GM12891 (cell line): Measurements from ENCODE around the gene MPND.
A peak's percentile ranks its signal among the peaks of the same experiment; 100 is the strongest.

Experiments used
- DNase-seq: peaks from one replicate; pipeline ENCODE4 v3.0.0; 2011; ENCODE audit warnings: low spot score; ENCODE audit not compliant: insufficient read length
- FAIRE-seq: peaks from 2 replicates; lab custom pipeline; 2011; peaks lifted over from hg19 to GRCh38; lab: Jason Lieb, UNC
- PAX5 ChIP-seq: IDR thresholded peaks from 2 replicates; pipeline ENCODE4 v1.6.1; 2011; ENCODE audit warnings: low read length, moderate library complexity, mild to moderate bottlenecking; ENCODE audit not compliant: insufficient read depth, severe bottlenecking
- POLR2A ChIP-seq: IDR thresholded peaks from 2 replicates; pipeline ENCODE4 v1.6.1; 2011; ENCODE audit warnings: low read depth, low read length, control low read depth
- POLR2AphosphoS5 ChIP-seq: IDR thresholded peaks from 2 replicates; pipeline ENCODE4 v1.6.1; 2011; ENCODE audit warnings: low read depth, low read length, control low read depth
- POU2F2 ChIP-seq: IDR thresholded peaks from 2 replicates; pipeline ENCODE4 v1.6.1; 2011; ENCODE audit warnings: low read depth, mild to moderate bottlenecking, control low read depth, low read length, moderate library complexity
- SPI1 ChIP-seq: IDR thresholded peaks from 2 replicates; pipeline ENCODE4 v1.6.1; 2011; ENCODE audit warnings: low read depth, low read length, control low read depth
- TAF1 ChIP-seq: IDR thresholded peaks from 2 replicates; pipeline ENCODE4 v1.6.1; 2011; ENCODE audit warnings: low read depth, low read length, control low read depth

The MPND gene

DNA sequence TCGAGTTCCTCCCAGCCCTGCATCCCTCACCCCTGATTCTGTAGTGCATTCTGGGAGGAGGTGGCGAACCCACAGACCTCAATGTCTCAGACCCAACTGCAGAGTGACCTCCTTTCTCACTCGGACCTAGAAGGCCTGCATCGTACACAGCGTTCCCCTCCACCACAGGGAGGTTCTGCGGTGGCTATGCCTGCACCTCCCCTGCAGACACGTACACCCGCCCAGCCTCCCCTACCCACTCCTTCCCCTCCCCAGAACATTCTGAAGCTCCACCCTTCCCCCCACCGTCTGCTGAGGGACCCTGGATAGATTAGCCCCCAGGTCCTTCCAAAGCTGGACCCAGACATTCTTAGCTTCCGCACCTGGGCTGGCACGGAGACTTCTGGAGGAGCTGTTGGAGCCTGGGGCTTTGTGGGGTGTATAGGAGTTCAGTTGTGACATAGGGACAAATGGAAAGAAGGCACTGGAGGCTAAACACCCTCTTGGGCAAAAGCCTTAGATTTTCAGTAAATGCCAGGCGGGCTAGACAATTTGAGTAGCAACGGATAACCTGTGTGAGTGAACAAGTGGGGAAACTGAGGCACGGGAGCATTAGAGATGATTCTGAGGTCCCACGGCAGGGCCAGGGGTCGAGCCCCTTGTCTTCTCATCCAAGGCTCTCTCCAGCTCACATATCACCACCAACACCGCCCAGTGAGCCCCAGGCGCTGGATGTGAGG is 39.4 kb upstream of the MPND start:
- TF ChIP-seq TAF1, result no peak
- no peak for TF ChIP-seq POLR2AphosphoS5
- TF ChIP-seq POLR2A, result no peak
- no peak for TF ChIP-seq SPI1
- TF ChIP-seq POU2F2, result no peak
- TF ChIP-seq PAX5, result no peak
- no peak for DNase-seq
- no peak for FAIRE-seq

DNA sequence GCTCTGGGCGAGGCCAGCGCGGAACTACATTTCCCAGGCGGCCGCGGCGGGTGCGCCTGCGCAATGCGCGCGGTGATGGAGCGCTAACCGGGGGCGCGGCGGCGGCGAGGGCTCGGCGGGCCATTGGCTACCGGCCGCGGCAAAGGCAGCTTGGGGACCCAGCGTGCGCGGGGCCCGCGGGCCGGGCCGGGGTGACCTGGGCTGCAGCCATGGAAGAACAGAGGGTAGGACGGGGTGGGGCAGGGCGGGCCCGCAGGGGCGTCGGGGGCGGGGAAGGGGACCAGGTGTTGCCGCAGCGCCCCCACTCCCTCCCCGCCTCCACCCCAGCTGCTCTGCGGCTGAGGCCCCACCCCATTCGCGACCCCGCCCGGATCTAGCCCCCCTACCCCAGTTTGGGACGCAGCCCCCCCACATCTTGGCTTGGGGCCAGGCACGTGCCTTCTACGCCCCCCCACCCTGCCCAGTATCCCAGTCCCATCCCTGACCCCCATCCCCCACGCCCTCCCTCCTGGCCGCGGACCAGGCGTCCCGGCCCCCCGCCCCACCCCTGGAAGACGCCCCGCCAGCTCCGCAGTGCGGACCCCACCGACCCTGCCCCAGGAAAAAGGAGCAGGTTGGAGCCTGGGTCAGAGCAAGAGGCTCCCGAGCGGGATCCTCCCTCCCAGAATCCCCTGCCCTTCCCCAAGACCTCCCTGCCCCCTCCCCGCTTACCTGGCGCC is 38.7 kb upstream of the MPND start, which contains the start of gene FSD1:
Gene FSD1 (plus strand): TSS at position 61 of the 719 bp plus-strand sequence. CDS start 149 bp downstream, at position 210.
- peak; percentile 85 for FAIRE-seq
- TF ChIP-seq POLR2A (no peak), POU2F2 (no peak), PAX5 (no peak), TAF1 (no peak), SPI1 (no peak), POLR2AphosphoS5 (no peak)
- DNase-seq, result peak; percentile 99

DNA sequence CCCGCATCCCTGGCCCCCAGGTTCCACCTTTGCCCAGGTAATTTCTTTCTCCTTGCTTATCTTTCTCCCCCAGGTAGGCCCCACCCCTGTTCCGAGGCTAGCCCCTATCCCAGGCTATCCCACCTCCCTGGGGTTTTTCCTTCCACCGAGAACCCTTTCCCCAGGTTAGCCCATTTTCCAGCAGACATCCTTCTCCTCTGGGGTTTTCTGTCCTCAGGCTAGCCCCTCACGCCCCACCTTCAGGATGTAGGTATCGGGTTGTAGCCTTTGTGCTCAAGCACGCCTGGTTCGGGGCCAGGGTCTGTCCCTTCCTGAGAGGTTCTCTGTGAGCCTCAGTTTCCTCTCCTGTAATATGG is 38.1 kb upstream of the MPND start:
- DNase-seq (no peak), FAIRE-seq (no peak)
- TF ChIP-seq PAX5 (no peak), POLR2A (no peak), TAF1 (no peak), POLR2AphosphoS5 (no peak), SPI1 (no peak), POU2F2 (no peak)

DNA sequence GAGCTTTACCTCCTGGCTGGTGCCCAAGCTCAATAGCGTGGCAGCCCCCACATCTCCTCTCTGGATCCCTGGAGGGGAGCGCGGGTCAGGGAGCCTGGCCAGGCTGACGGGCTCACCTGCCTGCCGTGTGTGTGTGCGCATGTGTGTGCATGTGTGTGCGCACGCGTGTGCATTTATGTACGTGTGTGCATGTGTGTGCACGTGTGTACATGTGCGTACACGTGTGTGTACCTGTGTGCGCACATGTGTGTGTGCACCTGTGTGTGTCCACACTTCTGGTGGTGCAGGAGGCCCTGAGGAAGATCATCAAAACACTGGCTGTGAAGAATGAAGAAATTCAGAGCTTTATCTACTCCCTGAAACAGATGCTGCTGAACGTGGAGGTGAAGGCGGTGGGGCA is 37.7 kb upstream of the MPND start:
- FAIRE-seq (no peak), DNase-seq (no peak)
- TF ChIP-seq TAF1 (no peak), PAX5 (no peak), POLR2A (no peak), SPI1 (no peak), POLR2AphosphoS5 (no peak), POU2F2 (no peak)

DNA sequence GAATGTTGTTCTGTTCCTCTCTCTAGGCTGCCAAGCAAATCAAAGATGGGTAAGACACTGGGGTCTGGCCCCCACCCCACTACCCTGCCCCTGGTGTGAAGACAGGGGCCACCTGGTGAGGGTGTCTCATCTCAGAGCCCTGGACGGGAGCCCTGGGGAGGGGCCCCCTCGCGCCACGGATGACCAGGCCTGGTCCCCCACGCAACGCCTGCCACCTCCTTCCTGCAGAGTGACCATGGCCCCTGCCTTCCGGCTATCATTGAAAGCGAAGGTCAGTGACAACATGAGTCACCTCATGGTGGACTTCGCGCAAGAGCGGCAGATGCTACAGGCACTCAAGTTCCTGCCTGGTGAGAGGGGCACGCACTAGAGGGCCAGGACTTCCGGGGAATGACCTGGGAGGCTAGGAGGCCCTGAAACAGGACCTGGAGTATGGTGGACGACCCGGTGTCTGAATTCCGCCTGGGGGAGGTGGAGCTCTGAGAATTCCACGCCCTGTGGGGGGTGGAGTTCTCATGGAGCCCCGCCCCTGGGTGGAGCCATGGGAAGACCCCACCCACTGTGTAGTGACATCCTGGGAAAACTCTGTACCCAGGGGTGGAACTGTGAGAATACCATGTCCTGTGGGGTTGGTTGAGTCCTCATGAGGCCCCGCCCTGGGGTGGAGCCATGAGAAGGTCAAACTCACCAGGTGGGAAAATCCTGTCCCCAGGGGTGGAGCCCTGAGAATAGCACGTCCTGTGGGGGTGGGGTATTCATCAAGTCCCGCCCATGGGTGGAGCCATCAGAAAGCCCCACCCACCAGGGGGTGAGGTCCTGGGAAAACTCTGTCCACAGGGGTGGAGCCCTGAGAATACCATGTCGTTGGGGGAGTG is 32.9 kb upstream of the MPND start:
- no peak for FAIRE-seq
- DNase-seq, result no peak
- TF ChIP-seq POLR2A, result no peak
- TF ChIP-seq SPI1, result no peak
- TF ChIP-seq POLR2AphosphoS5, result no peak
- TF ChIP-seq TAF1, result no peak
- TF ChIP-seq POU2F2, result no peak
- TF ChIP-seq PAX5, result no peak

GRCh38 chr19:4313847-4314490 is 29.4 kb upstream of the MPND start:
- TF ChIP-seq POLR2A (no peak), SPI1 (no peak), POU2F2 (no peak), POLR2AphosphoS5 (no peak), PAX5 (no peak), TAF1 (no peak)
- no peak for FAIRE-seq
- no peak for DNase-seq

DNA sequence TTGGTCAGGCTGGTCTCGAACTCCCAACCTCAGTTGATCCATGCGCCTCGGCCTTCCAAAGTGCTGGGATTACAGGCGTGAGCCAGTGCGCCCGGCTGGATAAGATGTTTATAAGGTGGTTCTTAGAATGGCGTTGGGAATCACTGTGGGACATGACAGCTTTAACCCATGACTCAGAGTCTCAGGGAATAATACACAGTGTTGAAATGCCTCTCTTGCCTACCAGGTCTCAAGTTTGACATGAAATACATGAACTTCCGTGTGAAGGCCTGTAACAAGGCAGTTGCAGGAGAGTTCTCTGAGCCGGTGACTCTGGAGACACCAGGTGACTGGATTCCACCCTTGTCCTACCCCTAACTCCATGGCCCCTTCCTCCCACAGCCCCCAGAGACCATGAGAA is 26.4 kb upstream of the MPND start:
- DNase-seq (no peak), FAIRE-seq (no peak)
- TF ChIP-seq TAF1, result no peak
- TF ChIP-seq POLR2A, result no peak
- no peak for TF ChIP-seq POLR2AphosphoS5
- no peak for TF ChIP-seq SPI1
- TF ChIP-seq PAX5, result no peak
- TF ChIP-seq POU2F2, result no peak

DNA sequence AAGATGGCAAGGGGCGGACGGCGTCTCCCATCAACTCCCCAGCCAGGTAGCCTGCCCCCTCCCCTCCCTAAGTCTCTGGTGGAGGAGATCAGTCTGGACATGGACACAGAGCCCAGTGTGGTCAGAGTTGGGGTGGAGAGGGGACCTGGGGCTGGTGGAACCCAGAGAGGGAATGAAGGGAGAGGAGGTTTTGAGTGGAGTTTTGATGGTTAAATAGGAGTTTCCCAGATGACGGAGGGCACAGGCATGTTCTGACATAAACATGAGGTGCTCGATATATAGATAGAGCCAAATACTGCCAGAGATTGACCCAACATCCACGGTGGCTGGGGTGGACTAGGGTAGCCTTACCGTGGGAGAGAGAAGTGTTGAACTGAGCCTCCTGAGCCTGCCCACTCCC is 24.9 kb upstream of the MPND start:
- FAIRE-seq (no peak), DNase-seq (no peak)
- TF ChIP-seq SPI1 (no peak), PAX5 (no peak), TAF1 (no peak), POU2F2 (no peak), POLR2A (no peak), POLR2AphosphoS5 (no peak)
